ENCODE data around the gene HNRNPF.

GRCh38 chr10:43376828-43377423 lies 32.1 kb downstream of the HNRNPF start:
- TF ChIP-seq TCF12 (IDR thresholded peaks at IDR 0.05; ENCODE audit: low read depth) = no peak
- TF ChIP-seq CREB1 (IDR thresholded peaks at IDR 0.05; ENCODE audit: low read depth) = no peak
- TF ChIP-seq YY1 (IDR thresholded peaks at IDR 0.05; ENCODE audit: low read depth) = no peak
- TF ChIP-seq REST (IDR thresholded peaks at IDR 0.05; ENCODE audit: low read depth) = no peak
- no peak for TF ChIP-seq TAF1 (IDR thresholded peaks at IDR 0.05; ENCODE audit: low read depth)
- TF ChIP-seq EP300 (IDR thresholded peaks at IDR 0.05; ENCODE audit: borderline replicate concordance) = no peak
- TF ChIP-seq EGR1 (IDR thresholded peaks at IDR 0.05) = no peak
- TF ChIP-seq TEAD4 (IDR thresholded peaks at IDR 0.05) = no peak
- TF ChIP-seq MAX (IDR thresholded peaks at IDR 0.05) = no peak
- TF ChIP-seq RAD21 (IDR thresholded peaks at IDR 0.05; ENCODE audit: low read depth) = no peak
- TF ChIP-seq USF1 (IDR thresholded peaks at IDR 0.05) = no peak
- no peak for TF ChIP-seq ZBTB7A (IDR thresholded peaks at IDR 0.05; ENCODE audit: low read depth)
- no peak for TF ChIP-seq FOXM1 (IDR thresholded peaks at IDR 0.05; ENCODE audit: borderline replicate concordance, low read depth)
- TF ChIP-seq CEBPB (IDR thresholded peaks at IDR 0.05) = no peak

All from Ishikawa (cell line).